OCI-LY3 (cell line): ENCODE data around the gene HSD17B12.

Source experiments
- CTCF ChIP-seq: fragments of 200-600, 300-600 bp; sonication (generic); IDR thresholded peaks from 2 replicates; pipeline ENCODE4 v1.5.1; 2014; ENCODE audit warnings: antibody characterized with exemption, low read length, low read depth
- EZH2phosphoT487 ChIP-seq: fragments of 200-600 bp; shearing (Covaris generic); IDR thresholded peaks from 2 replicates; pipeline ENCODE4 v1.6.1; 2018; ENCODE audit warnings: antibody characterized with exemption, mixed run types, low read depth

GRCh38 chr11:43760902-43761301, 80.4 kb downstream of the HSD17B12 start:
- no peak for TF ChIP-seq CTCF
- TF ChIP-seq EZH2phosphoT487 = no peak
